Sigmoid colon (tissue), 7 donors: Measurements from ENCODE around the gene NCOR1. TPM values are rescaled to one million over a fixed set of nuclear protein-coding genes. Genes with fewer than 3 reads are reported as not detected.
A peak's percentile ranks its signal among the peaks of the same experiment; 100 is the strongest.

Source experiments
- DNase-seq: peaks from one replicate; pipeline ENCODE4 v3.0.0-alpha.2; 2019
- H3K27ac ChIP-seq, 4 donors: fragments of 200-600 bp; sonication (generic); one replicate each; pipeline ENCODE4 v1.5.1; 2016 to 2019; ENCODE audit warnings: mild to moderate bottlenecking in 1 of 4
- H3K27me3 ChIP-seq, 3 donors: fragments of 200-600 bp; sonication (generic); one replicate each; pipeline ENCODE4 v1.5.1; 2019; ENCODE audit warnings: mild to moderate bottlenecking in 1 of 3
- H3K36me3 ChIP-seq, 4 donors: fragments of 200-600 bp; sonication (generic); one replicate each; pipeline ENCODE4 v1.5.1; 2016 to 2019
- H3K4me1 ChIP-seq, 4 donors: fragments of 200-600 bp; sonication (generic); one replicate each; pipeline ENCODE4 v1.5.1; 2017 to 2019
- H3K4me3 ChIP-seq, 4 donors: fragments of 200-600 bp; sonication (generic); one replicate each; pipeline ENCODE4 v1.5.1; 2017 to 2019; ENCODE audit warnings: mild to moderate bottlenecking in 2 of 4, moderate library complexity in 1 of 4
- H3K9me3 ChIP-seq, 4 donors: fragments of 200-600 bp in 3 of 4; sonication (generic) in 3 of 4; one replicate each; pipeline versions ENCODE4 v1.5.1 to v1.6.1; 2013 to 2019
- CTCF ChIP-seq, 4 experiments: fragments of 450-650 bp in 3 of 4; fragments of 200-600 bp in 1 of 4; IDR thresholded peaks; one replicate each; pipeline ENCODE4 v1.5.1; 2016 to 2019; ENCODE audit warnings: antibody characterized with exemption in 4 of 4, mild to moderate bottlenecking in 3 of 4, moderate library complexity in 2 of 4
- EP300 ChIP-seq, 4 donors: sonication (generic); formaldehyde crosslinking; IDR thresholded peaks; one replicate each; pipeline ENCODE4 v1.6.1; 2017; ENCODE audit warnings: antibody characterized with exemption in 4 of 4
- POLR2A ChIP-seq, 2 donors: fragments of 450-650 bp; IDR thresholded peaks; one replicate each; pipeline ENCODE4 v1.6.1; 2016; ENCODE audit warnings: antibody characterized with exemption in 2 of 2, mild to moderate bottlenecking in 2 of 2, moderate library complexity in 2 of 2
- POLR2AphosphoS5 ChIP-seq, 4 donors: sonication (generic); formaldehyde crosslinking; IDR thresholded peaks; one replicate each; pipeline ENCODE4 v1.6.1; 2017; ENCODE audit warnings: antibody characterized with exemption in 4 of 4
- WGBS, 2 donors: extraction: QIAGEN DNeasy Blood & Tissue Kit; methylation state at CpG; one replicate each; pipeline ENCODE4 v1.1.7; 2013; 5-methylcytosine and 5-hydroxymethylcytosine counted together
- intact Hi-C: fragments of 100-400 bp; cut with DNase I; formaldehyde crosslinking; loops from one replicate; pipeline ENCODE4 v1.15.1; 2023
- polyA plus RNA-seq, 3 donors: library from polyadenylated mRNA; stranded (reverse); fragments of 200-250 nt; gene quantifications; one replicate each; pipeline ENCODE4 v1.2.3, GENCODE V29; 2013
- total RNA-seq, 4 donors: library from RNA; depleted of rRNA; stranded (reverse); fragments of >200 nt; gene quantifications; one replicate each; pipeline ENCODE4 v1.1.0, GENCODE V29; 2016
- donor health status: healthy with polysubstance abuse.
- donor health status: Bipolar disorder and iron deficiency.
- donor health status: healthy.

NCOR1 gene
- total and polyA plus RNA-seq, 7 donors: 25.8 to 160 (median 93.1) TPM

GRCh38 chr17:16129441-16130205 lies 85.7 kb downstream of the NCOR1 start:
- TF ChIP-seq POLR2A (IDR thresholded peaks at IDR 0.05): no peak
- no peak for TF ChIP-seq POLR2AphosphoS5 (IDR thresholded peaks at IDR 0.05)
- Histone ChIP-seq H3K4me1 (no peaks in the 10 kb centered on the region), H3K27ac (no peak overlapping the region), H3K36me3 (peaks cover 0 to 45% (median 6%) of the 10 kb centered on the region in 4 donors), H3K9me3 (no peaks in the 10 kb centered on the region), H3K4me3 (no peak overlapping the region), H3K27me3 (no peaks in the 10 kb centered on the region)
- 91 to 94% methylated on average over 6 of the region's 6 CpGs for WGBS, 2 donors
- no peak for DNase-seq
- intact Hi-C loops: no loop called here

GRCh38 chr17:16123531-16123930 lies 91.8 kb downstream of the NCOR1 start:
- DNase-seq: no peak
- no peak overlapping the region for H3K27ac ChIP-seq
- peaks cover 0 to 6% (median 2%) of the 10 kb centered on the region in 4 donors for H3K4me1 ChIP-seq
- WGBS, 2 donors: 92% methylated on average over 3 of the region's 3 CpGs
- intact Hi-C loops: no loop called here
- no peak for TF ChIP-seq POLR2A (IDR thresholded peaks at IDR 0.05)
- no peak for TF ChIP-seq CTCF (IDR thresholded peaks at IDR 0.05)
- TF ChIP-seq POLR2AphosphoS5 (IDR thresholded peaks at IDR 0.05): no peak
- TF ChIP-seq EP300 (IDR thresholded peaks at IDR 0.05): no peak
- H3K27me3 ChIP-seq: no peaks in the 10 kb centered on the region
- H3K36me3 ChIP-seq: peaks cover 9 to 63% (median 22%) of the 10 kb centered on the region in 4 donors
- no peaks in the 10 kb centered on the region for H3K9me3 ChIP-seq
- H3K4me3 ChIP-seq: no peak overlapping the region

DNA sequence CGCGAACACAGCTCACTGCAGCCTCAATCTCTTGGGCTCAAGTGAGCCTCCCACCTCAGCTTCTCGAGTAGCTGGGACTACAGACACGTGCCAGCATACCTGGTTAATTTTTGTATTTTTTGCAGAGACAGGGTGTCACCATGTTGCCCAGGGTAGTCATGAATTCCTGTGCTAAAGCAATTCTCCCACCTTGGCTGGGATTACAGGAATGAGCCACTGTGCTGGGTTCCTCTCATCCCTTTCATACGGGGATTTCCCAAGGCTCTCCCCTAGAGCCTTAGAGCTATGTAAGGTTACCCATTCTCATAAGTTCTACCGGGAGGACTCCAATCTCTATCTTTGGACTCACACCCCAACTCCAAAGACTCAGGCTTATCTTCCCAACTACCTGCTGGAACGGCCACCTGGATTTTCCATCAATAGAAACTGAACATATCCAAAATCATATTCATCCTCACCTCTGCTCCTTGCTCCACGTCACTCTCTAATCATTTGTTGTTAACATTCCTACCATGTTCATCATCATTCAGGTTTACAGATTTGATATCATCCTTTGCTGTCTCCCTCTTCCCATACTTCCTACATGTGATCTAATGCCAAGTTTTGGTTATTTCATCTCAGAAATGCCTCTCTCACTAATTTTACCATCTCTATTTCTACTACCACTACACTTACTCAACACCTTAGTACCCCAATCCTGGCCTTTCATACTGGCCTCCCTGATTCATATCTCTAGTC lies 92.5 kb downstream of the NCOR1 start:
- TF ChIP-seq POLR2AphosphoS5 (IDR thresholded peaks at IDR 0.05) (no peak), POLR2A (IDR thresholded peaks at IDR 0.05) (no peak), EP300 (IDR thresholded peaks at IDR 0.05) (no peak), CTCF (IDR thresholded peaks at IDR 0.05) (no peak)
- Histone ChIP-seq H3K9me3 (no peaks in the 10 kb centered on the region), H3K36me3 (peaks cover 9 to 69% (median 22%) of the 10 kb centered on the region in 4 donors), H3K4me3 (no peak overlapping the region), H3K27me3 (no peaks in the 10 kb centered on the region), H3K4me1 (peaks cover 0 to 6% (median 2%) of the 10 kb centered on the region in 4 donors), H3K27ac (peak overlapping the region in 2 of 4 donors; percentile 13 to 54)
- intact Hi-C loops: no loop called here
- 95% methylated on average over 8 of the region's 8 CpGs for WGBS, 2 donors
- no peak for DNase-seq

GRCh38 chr17:16121915-16122314 lies 93.4 kb downstream of the NCOR1 start:
- Histone ChIP-seq H3K27me3 (no peaks in the 10 kb centered on the region), H3K36me3 (peaks cover 9 to 79% (median 25%) of the 10 kb centered on the region in 4 donors), H3K4me1 (peaks cover 0 to 6% (median 2%) of the 10 kb centered on the region in 4 donors), H3K9me3 (no peaks in the 10 kb centered on the region), H3K27ac (peak overlapping the region in 2 of 4 donors; percentile 13 to 22), H3K4me3 (no peak overlapping the region)
- DNase-seq: no peak
- no peak for TF ChIP-seq CTCF (IDR thresholded peaks at IDR 0.05)
- no peak for TF ChIP-seq POLR2A (IDR thresholded peaks at IDR 0.05)
- TF ChIP-seq EP300 (IDR thresholded peaks at IDR 0.05): no peak
- intact Hi-C loops: no loop called here
- 79 to 90% methylated on average over 2 of the region's 2 CpGs for WGBS, 2 donors

DNA sequence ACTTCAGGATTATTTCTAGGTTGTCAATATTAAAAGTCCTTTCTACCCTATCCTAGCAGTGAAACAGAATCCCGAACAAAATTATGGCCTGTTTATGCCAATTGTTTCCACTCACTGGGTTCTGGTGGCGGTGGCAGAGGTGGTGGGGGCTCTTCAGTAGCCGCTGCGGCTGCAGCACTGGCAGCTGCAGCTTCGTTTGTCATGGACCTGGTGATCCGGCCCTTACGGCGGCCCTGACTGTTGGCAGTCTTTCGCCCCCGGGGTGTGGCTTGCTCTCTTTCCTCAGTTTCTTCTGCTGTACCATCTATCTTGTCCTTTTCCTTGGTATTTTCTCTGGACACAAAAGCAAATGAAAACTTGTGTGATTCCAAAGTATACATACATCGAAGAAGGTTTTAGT lies 94.4 kb downstream of the NCOR1 start:
- no peak for DNase-seq
- no peak overlapping the region for H3K4me3 ChIP-seq
- 95 to 97% methylated on average over 11 of the region's 11 CpGs for WGBS, 2 donors
- no peaks in the 10 kb centered on the region for H3K27me3 ChIP-seq
- no peaks in the 10 kb centered on the region for H3K9me3 ChIP-seq
- peaks cover 9 to 79% (median 26%) of the 10 kb centered on the region in 4 donors for H3K36me3 ChIP-seq
- intact Hi-C loops: no loop called here
- no peak for TF ChIP-seq POLR2A (IDR thresholded peaks at IDR 0.05)
- no peak for TF ChIP-seq CTCF (IDR thresholded peaks at IDR 0.05)
- no peak for TF ChIP-seq EP300 (IDR thresholded peaks at IDR 0.05)
- no peak for TF ChIP-seq POLR2AphosphoS5 (IDR thresholded peaks at IDR 0.05)
- H3K4me1 ChIP-seq: peaks cover 0 to 6% (median 2%) of the 10 kb centered on the region in 4 donors
- no peak overlapping the region for H3K27ac ChIP-seq
